Measurements from ENCODE around the gene DLGAP1. TPM values are rescaled to one million over a fixed set of nuclear protein-coding genes. Genes with fewer than 3 reads are reported as not detected.

Gene DLGAP1
- total and polyA plus RNA-seq, 2 of the 13 experiments (the other 11 are each of a cell fraction or from before 2014, with no cell fraction given), result 0.01 TPM; not detected in 1

DNA sequence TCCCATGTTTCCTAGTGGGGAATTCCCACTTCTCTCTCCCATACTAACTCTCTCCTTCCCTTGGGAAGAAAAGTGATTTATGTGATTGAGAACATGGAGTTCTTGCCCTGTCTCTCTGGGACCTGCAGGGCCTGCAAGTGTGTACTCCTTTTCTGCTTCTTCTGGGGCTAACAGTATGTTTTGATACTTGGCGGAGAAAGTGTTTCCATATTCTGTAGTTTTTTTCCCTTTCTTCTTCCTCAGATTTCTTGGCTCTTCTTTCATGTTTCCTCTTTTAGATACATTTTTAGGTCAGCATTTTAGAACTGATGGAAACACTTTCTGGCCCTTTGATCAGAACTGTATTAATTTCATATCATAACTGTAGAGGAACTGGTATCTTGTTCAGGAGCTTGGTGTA is 352.2 kb downstream of the DLGAP1 start:
- no peaks in the 10 kb centered on the region for H3K27me3 ChIP-seq (ENCODE audit: control insufficient read depth in 1 of 2, insufficient read depth in 2 of 2, low read length in 2 of 2)
- no peak for FAIRE-seq
- TF ChIP-seq ZNF333 (CRISPR knock-in tag; IDR thresholded peaks at IDR 0.05; ENCODE audit: borderline replicate concordance) (no peak), ZNF883 (CRISPR knock-in tag; IDR thresholded peaks at IDR 0.05; ENCODE audit: not compliant biosample characterization) (no peak), IKZF1 (IDR thresholded peaks at IDR 0.05) (no peak), RFX5 (IDR thresholded peaks at IDR 0.05; ENCODE audit: low read depth, low read length) (no peak), HCFC1 (IDR thresholded peaks at IDR 0.05; ENCODE audit: low read depth, low read length) (no peak), MAFF (IDR thresholded peaks at IDR 0.05; ENCODE audit: low read depth, low read length) (no peak), MAF1 (CRISPR knock-in tag; IDR thresholded peaks at IDR 0.05; ENCODE audit: borderline replicate concordance) (no peak), FOXA1 (IDR thresholded peaks at IDR 0.05) (no peak), FOXA1 (CRISPR knock-in tag; IDR thresholded peaks at IDR 0.05) (no peak), EZH2 (conservative IDR thresholded peaks at IDR 0.05; ENCODE audit: low read depth, low read length) (no peak), ZNF572 (CRISPR knock-in tag; IDR thresholded peaks at IDR 0.05) (no peak), ZNF781 (CRISPR knock-in tag; IDR thresholded peaks at IDR 0.05; ENCODE audit: borderline replicate concordance, not compliant biosample characterization) (no peak), CREM (IDR thresholded peaks at IDR 0.05) (no peak), CREM (CRISPR knock-in tag; IDR thresholded peaks at IDR 0.05) (no peak)
- TF ChIP-seq, protein P1, sequence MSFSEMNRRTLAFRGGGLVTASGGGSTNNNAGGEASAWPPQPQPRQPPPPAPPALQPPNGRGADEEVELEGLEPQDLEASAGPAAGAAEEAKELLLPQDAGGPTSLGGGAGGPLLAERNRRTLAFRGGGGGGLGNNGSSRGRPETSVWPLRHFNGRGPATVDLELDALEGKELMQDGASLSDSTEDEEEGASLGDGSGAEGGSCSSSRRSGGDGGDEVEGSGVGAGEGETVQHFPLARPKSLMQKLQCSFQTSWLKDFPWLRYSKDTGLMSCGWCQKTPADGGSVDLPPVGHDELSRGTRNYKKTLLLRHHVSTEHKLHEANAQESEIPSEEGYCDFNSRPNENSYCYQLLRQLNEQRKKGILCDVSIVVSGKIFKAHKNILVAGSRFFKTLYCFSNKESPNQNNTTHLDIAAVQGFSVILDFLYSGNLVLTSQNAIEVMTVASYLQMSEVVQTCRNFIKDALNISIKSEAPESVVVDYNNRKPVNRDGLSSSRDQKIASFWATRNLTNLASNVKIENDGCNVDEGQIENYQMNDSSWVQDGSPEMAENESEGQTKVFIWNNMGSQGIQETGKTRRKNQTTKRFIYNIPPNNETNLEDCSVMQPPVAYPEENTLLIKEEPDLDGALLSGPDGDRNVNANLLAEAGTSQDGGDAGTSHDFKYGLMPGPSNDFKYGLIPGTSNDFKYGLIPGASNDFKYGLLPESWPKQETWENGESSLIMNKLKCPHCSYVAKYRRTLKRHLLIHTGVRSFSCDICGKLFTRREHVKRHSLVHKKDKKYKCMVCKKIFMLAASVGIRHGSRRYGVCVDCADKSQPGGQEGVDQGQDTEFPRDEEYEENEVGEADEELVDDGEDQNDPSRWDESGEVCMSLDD (CRISPR knock-in tag; IDR thresholded peaks at IDR 0.05; ENCODE audit: borderline replicate concordance), result no peak
- TF ChIP-seq, protein P2, sequence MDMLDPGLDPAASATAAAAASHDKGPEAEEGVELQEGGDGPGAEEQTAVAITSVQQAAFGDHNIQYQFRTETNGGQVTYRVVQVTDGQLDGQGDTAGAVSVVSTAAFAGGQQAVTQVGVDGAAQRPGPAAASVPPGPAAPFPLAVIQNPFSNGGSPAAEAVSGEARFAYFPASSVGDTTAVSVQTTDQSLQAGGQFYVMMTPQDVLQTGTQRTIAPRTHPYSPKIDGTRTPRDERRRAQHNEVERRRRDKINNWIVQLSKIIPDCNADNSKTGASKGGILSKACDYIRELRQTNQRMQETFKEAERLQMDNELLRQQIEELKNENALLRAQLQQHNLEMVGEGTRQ (IDR thresholded peaks at IDR 0.05; ENCODE audit: low read depth, low read length), result no peak
- TF ChIP-seq, protein P2 (CRISPR knock-in tag; IDR thresholded peaks at IDR 0.05; ENCODE audit: borderline replicate concordance), result no peak
- TF ChIP-seq, protein P3, sequence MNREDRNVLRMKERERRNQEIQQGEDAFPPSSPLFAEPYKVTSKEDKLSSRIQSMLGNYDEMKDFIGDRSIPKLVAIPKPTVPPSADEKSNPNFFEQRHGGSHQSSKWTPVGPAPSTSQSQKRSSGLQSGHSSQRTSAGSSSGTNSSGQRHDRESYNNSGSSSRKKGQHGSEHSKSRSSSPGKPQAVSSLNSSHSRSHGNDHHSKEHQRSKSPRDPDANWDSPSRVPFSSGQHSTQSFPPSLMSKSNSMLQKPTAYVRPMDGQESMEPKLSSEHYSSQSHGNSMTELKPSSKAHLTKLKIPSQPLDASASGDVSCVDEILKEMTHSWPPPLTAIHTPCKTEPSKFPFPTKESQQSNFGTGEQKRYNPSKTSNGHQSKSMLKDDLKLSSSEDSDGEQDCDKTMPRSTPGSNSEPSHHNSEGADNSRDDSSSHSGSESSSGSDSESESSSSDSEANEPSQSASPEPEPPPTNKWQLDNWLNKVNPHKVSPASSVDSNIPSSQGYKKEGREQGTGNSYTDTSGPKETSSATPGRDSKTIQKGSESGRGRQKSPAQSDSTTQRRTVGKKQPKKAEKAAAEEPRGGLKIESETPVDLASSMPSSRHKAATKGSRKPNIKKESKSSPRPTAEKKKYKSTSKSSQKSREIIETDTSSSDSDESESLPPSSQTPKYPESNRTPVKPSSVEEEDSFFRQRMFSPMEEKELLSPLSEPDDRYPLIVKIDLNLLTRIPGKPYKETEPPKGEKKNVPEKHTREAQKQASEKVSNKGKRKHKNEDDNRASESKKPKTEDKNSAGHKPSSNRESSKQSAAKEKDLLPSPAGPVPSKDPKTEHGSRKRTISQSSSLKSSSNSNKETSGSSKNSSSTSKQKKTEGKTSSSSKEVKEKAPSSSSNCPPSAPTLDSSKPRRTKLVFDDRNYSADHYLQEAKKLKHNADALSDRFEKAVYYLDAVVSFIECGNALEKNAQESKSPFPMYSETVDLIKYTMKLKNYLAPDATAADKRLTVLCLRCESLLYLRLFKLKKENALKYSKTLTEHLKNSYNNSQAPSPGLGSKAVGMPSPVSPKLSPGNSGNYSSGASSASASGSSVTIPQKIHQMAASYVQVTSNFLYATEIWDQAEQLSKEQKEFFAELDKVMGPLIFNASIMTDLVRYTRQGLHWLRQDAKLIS (CRISPR knock-in tag; IDR thresholded peaks at IDR 0.05), result no peak

More for the DNA sequence above, 352.2 kb downstream of the DLGAP1 start:
- H3K27ac ChIP-seq (ENCODE audit: extremely low read length, insufficient read depth, low read length), result no peak overlapping the region
- no peak overlapping the region for H3K4me2 ChIP-seq (ENCODE audit: low read depth, low read length)
- H4K20me1 ChIP-seq (ENCODE audit: insufficient read depth, low read length), result no peaks in the 10 kb centered on the region
- in situ Hi-C loops (cut with HindIII; ENCODE audit: extremely low pct_ligation_motif_present, low pct_unique_long_range_greater_than_20kb), result no loop called here
- no TSS peak for BruUV-seq (replicated peaks)
- CTCF ChIA-PET (ENCODE audit: low intra/inter-chr PET ratio, low total read pairs), result no interaction called here
- no peak overlapping the region for H3K4me3 ChIP-seq (replicated peaks in 1 of 3; ENCODE audit: insufficient read depth in 1 of 3, low read depth in 2 of 3, low read length in 3 of 3)
- DNase-seq (ENCODE audit: low spot score) (no peak), ATAC-seq (no peak)
- no peak overlapping the region for H3K9ac ChIP-seq (ENCODE audit: insufficient read depth, low read depth, low read length)
- no peaks in the 10 kb centered on the region for H3K4me1 ChIP-seq (ENCODE audit: insufficient read depth, low read length)
- POLR2A ChIA-PET, result no interaction called here
- intact Hi-C loops (cut with micrococcal nuclease; ENCODE audit: unreplicated experiment), result no loop called here
- no peak overlapping the region for H2AFZ ChIP-seq (ENCODE audit: low read length)
- no peaks in the 10 kb centered on the region for H3K9me3 ChIP-seq (ENCODE audit: low read length)
- no peaks in the 10 kb centered on the region for H3K36me3 ChIP-seq (replicated peaks in 1 of 2; ENCODE audit: control insufficient read depth in 1 of 2, insufficient read depth in 2 of 2, low read length in 2 of 2)
- WGBS (ENCODE audit: low lambda C conversion rate), result 87% methylated on average over 1 of the region's 1 CpG
- H3K79me2 ChIP-seq (ENCODE audit: insufficient read depth, low read length), result no peaks in the 10 kb centered on the region

Measured in HepG2 (cell line).